ENCODE measurements around the gene NFATC1. TPM values are rescaled to one million over a fixed set of nuclear protein-coding genes. Genes with fewer than 3 reads are reported as not detected.

Gene NFATC1
- total RNA-seq, 1 donor from 2014 or later, result 8.1 TPM

DNA sequence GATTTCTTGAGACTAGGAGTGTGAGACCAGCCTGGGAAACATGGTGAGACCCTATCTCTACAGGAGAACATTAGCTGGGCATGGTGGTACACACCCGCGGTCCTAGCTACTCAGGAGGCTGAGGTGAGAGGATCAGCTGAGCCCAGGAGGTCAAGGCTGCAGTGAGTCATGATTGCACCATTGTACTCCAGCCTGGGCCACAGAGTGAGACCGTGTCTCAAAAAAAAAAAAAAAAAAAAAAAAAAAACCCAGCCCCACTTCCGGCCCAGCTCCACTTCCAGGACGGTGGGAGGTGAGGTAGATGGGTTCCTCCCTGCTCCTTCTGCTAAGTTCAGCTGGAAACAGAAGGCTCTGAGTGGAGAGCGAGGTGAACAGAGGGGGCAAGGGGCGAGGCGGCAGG is 41.4 kb upstream of the NFATC1 start:
- TF ChIP-seq, protein P1, sequence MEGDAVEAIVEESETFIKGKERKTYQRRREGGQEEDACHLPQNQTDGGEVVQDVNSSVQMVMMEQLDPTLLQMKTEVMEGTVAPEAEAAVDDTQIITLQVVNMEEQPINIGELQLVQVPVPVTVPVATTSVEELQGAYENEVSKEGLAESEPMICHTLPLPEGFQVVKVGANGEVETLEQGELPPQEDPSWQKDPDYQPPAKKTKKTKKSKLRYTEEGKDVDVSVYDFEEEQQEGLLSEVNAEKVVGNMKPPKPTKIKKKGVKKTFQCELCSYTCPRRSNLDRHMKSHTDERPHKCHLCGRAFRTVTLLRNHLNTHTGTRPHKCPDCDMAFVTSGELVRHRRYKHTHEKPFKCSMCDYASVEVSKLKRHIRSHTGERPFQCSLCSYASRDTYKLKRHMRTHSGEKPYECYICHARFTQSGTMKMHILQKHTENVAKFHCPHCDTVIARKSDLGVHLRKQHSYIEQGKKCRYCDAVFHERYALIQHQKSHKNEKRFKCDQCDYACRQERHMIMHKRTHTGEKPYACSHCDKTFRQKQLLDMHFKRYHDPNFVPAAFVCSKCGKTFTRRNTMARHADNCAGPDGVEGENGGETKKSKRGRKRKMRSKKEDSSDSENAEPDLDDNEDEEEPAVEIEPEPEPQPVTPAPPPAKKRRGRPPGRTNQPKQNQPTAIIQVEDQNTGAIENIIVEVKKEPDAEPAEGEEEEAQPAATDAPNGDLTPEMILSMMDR (IDR thresholded peaks at IDR 0.05), result no peak
- H3K4me1 Mint-ChIP-seq (ENCODE audit: unreplicated experiment), result no peaks in the 10 kb centered on the region
- no peak overlapping the region for H3K27ac Mint-ChIP-seq (ENCODE audit: unreplicated experiment)
- peaks cover 11% of the 10 kb centered on the region for H3K36me3 Mint-ChIP-seq (ENCODE audit: unreplicated experiment)
- H3K4me3 Mint-ChIP-seq (ENCODE audit: unreplicated experiment), result no peak overlapping the region
- no peaks in the 10 kb centered on the region for H3K9me3 Mint-ChIP-seq (ENCODE audit: unreplicated experiment)
- DNase-seq (ENCODE audit: extremely low spot score, unreplicated experiment), result no peak
- H3K27me3 Mint-ChIP-seq (ENCODE audit: unreplicated experiment), result no peaks in the 10 kb centered on the region

DNA sequence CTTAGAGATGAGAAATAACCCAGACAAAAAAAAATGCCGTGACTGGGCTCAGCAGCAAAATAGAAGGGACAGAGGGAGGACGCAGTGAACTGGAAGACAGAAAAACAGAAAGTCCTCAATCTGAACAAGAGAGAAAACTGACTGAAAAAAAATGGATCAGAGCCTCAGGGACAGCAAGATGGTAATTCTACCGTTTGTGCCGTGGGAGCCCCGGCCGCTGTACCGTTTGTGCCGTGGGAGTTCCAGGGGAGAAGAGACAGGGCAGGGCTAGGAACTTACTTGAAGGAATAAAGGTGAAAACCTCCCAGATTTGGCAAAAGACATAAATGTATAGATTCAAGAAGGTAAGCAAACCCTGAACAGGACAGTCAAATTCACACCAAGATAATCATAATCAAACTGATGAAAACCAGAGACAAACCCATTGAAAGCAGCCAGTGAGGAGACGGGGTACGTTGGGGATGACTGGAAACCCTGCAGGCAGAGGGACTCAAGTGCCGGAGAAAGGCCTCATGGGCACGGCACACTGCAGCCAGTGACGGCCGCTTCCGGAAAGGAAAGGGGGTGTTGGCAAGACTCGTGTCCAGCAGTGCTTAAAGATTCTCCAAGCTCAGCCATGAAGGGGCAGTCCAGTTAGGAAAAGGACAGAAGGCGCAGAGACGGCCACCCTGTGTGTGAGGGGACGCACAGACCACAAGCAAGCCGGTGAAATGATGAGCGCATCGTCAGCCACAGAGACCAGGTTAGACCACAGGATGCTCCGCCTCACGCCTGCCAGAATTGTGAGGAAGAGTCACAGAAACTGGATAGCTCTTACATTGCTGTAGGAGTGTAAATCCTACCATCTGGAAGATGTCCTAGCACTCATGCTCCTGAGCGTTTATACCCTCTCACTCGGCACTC is 40.0 kb upstream of the NFATC1 start:
- H3K9me3 Mint-ChIP-seq (ENCODE audit: unreplicated experiment), result no peaks in the 10 kb centered on the region
- no peak overlapping the region for H3K4me3 Mint-ChIP-seq (ENCODE audit: unreplicated experiment)
- H3K27me3 Mint-ChIP-seq (ENCODE audit: unreplicated experiment), result no peaks in the 10 kb centered on the region
- no peak for DNase-seq (ENCODE audit: extremely low spot score, unreplicated experiment)
- no peaks in the 10 kb centered on the region for H3K4me1 Mint-ChIP-seq (ENCODE audit: unreplicated experiment)
- peaks cover 17% of the 10 kb centered on the region for H3K36me3 Mint-ChIP-seq (ENCODE audit: unreplicated experiment)
- no peak overlapping the region for H3K27ac Mint-ChIP-seq (ENCODE audit: unreplicated experiment)
- TF ChIP-seq, protein P1 (IDR thresholded peaks at IDR 0.05), result no peak

DNA sequence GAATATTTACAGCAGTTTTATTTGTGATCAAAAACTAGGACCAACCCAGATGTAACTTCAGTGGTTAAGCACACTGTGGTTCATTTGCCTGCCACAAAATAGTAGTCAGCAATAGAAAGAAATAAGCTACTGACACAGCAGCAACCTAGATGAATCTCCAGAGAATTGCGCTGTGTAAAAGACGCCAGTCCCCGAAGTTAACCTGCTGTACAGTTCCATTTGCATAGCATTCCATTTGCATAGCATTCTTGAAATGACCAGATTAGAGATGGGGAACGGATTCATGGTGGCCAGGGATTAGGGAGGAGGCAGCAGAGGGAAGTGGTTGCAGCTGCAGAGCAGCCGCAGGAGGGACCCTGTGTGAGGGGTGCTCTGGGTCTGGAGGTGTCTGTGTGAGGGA is 39.3 kb upstream of the NFATC1 start:
- H3K4me3 Mint-ChIP-seq (ENCODE audit: unreplicated experiment), result no peak overlapping the region
- TF ChIP-seq, protein P1 (IDR thresholded peaks at IDR 0.05), result no peak
- H3K36me3 Mint-ChIP-seq (ENCODE audit: unreplicated experiment), result peaks cover 24% of the 10 kb centered on the region

DNA sequence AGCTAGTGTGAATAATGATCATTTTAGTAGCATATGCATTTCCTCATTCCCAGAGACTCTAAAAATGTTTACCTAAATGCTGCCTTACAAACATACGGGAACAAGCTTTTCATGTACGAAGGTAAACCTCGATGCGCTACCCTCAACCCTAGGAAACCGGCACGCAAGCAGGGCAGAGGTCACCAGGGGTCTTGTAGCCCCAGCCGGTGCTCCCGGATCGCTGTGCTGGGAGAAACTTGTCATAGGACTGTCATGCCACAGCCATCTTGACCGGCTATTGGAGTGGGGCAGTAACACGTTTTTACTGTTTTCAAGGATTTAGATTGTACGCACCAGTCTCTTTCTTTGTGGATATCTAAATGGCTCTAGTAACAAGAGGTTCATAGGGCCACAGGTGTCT is 34.8 kb upstream of the NFATC1 start:
- Mint-ChIP-seq H3K4me3 (ENCODE audit: unreplicated experiment) (no peak overlapping the region), H3K27me3 (ENCODE audit: unreplicated experiment) (no peaks in the 10 kb centered on the region), H3K36me3 (ENCODE audit: unreplicated experiment) (peaks cover 38% of the 10 kb centered on the region), H3K27ac (ENCODE audit: unreplicated experiment) (no peak overlapping the region), H3K9me3 (ENCODE audit: unreplicated experiment) (no peaks in the 10 kb centered on the region), H3K4me1 (ENCODE audit: unreplicated experiment) (no peaks in the 10 kb centered on the region)
- TF ChIP-seq, protein P1 (IDR thresholded peaks at IDR 0.05), result no peak
- DNase-seq (ENCODE audit: extremely low spot score, unreplicated experiment), result no peak

More for the DNA sequence above, 39.3 kb upstream of the NFATC1 start:
- no peaks in the 10 kb centered on the region for H3K4me1 Mint-ChIP-seq (ENCODE audit: unreplicated experiment)
- no peak for DNase-seq (ENCODE audit: extremely low spot score, unreplicated experiment)
- H3K27ac Mint-ChIP-seq (ENCODE audit: unreplicated experiment), result no peak overlapping the region
- H3K27me3 Mint-ChIP-seq (ENCODE audit: unreplicated experiment), result no peaks in the 10 kb centered on the region
- no peaks in the 10 kb centered on the region for H3K9me3 Mint-ChIP-seq (ENCODE audit: unreplicated experiment)

DNA sequence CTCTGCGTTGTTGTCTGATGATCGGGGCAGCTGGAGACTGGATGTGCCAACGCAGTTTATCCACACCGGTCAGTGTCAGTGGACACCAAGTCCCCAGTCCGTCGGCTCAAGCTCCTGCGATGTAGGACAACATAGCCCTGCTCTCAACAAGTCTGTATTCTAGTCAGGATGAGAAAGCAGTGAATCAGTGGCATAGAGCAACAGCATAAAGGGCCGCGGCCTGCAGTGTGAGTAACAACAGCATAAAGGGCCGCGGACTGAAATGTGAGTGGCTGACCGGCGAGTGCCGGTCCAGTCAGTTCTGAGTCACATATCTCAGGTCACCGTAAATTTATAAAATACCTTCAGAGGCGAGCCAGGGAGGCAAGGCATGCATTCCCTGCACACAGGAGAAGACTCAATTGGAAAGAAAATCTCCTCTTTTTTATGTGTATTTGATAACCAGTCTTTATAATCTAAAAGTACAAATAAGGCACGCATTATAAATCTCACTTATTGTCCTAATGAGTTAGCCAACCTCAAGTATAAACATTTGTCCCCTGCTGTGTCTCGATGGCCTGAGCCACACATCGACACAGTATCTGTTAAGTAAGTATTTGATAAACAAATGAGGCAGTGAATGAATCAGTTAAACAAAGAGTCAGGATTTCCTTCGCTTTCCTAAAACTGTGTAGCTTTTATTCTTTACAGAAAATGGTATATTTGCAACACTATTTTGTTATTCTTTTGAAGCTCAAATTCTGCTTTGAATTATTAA is 33.8 kb upstream of the NFATC1 start:
- Mint-ChIP-seq H3K4me3 (ENCODE audit: unreplicated experiment) (no peak overlapping the region), H3K9me3 (ENCODE audit: unreplicated experiment) (no peaks in the 10 kb centered on the region), H3K27ac (ENCODE audit: unreplicated experiment) (no peak overlapping the region), H3K4me1 (ENCODE audit: unreplicated experiment) (no peaks in the 10 kb centered on the region), H3K36me3 (ENCODE audit: unreplicated experiment) (peaks cover 38% of the 10 kb centered on the region), H3K27me3 (ENCODE audit: unreplicated experiment) (no peaks in the 10 kb centered on the region)
- TF ChIP-seq, protein P1 (IDR thresholded peaks at IDR 0.05), result no peak
- no peak for DNase-seq (ENCODE audit: extremely low spot score, unreplicated experiment)

Data from osteocyte (in vitro differentiated cells).